ENCODE data around the gene TMEM205.

- TF ChIP-seq, protein P1, sequence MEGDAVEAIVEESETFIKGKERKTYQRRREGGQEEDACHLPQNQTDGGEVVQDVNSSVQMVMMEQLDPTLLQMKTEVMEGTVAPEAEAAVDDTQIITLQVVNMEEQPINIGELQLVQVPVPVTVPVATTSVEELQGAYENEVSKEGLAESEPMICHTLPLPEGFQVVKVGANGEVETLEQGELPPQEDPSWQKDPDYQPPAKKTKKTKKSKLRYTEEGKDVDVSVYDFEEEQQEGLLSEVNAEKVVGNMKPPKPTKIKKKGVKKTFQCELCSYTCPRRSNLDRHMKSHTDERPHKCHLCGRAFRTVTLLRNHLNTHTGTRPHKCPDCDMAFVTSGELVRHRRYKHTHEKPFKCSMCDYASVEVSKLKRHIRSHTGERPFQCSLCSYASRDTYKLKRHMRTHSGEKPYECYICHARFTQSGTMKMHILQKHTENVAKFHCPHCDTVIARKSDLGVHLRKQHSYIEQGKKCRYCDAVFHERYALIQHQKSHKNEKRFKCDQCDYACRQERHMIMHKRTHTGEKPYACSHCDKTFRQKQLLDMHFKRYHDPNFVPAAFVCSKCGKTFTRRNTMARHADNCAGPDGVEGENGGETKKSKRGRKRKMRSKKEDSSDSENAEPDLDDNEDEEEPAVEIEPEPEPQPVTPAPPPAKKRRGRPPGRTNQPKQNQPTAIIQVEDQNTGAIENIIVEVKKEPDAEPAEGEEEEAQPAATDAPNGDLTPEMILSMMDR (IDR thresholded peaks at IDR 0.05; ENCODE audit: borderline replicate concordance, extremely low read depth, low read length, poor library complexity, severe bottlenecking): peak; percentile 39
- TF ChIP-seq EZH2 (IDR thresholded peaks at IDR 0.05; ENCODE audit: borderline replicate concordance, low read depth, low read length, severe bottlenecking): no peak
Observed at GRCh38 chr19:11321191-11322126, 24.6 kb downstream of the TMEM205 start.
